Stimulated activated CD8-positive, alpha-beta memory T cell treated with anti-CD3 and anti-CD28 coated beads, Interleukin-12 subunit alpha, Interleukin-12 subunit beta, amount 100 ng/mL, for 1 hour (primary cell): Measurements from ENCODE around the gene SBNO1.
"Not testable (repeated sequence)": the region's sequence is repeated elsewhere in the genome, so short reads cannot be mapped to it uniquely, and the experiment has no call there.

Experiments
- DNase-seq: peaks from one replicate; pipeline ENCODE4 v3.0.0-alpha.2; 2020; ENCODE audit warnings: low read depth

Gene SBNO1

DNA sequence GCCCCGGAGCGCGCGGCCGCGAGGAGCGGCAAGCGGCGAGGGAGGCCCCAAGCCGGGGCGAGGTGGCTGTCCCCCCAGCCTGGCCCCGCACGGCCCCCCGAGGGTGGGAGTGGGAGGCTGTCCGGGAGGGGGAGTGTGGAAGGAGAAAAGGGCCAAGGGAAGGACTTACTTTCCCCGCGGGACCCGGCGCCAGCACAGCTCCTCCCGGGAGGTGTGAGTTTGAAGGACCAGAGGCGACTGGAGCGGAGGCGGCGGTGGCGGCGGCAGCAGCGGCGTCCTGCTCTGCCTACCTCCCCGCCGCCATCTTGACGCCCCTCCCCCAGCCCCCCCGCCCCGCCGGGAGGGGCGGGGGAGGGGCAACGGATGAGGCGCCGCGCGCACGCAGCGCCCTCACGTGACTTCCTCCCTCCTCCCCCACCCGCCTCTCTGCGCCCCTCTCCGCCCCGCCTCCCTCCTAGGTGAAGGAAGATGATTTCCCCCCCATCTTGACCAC lies at the start of gene SBNO1:
SBNO1 (minus strand) TSS at position 316 of the 493 bp plus-strand sequence. CDS start 14,406 bp downstream, outside the sequence.
- DNase-seq: peak; percentile 85

GRCh38 chr12:123410041-123410412 lies 45.4 kb upstream of the SBNO1 start:
- DNase-seq: no peak

- DNase-seq: not testable (repeated sequence)
Observed at GRCh38 chr12:123409284-123410040, 44.8 kb upstream of the SBNO1 start.

DNA sequence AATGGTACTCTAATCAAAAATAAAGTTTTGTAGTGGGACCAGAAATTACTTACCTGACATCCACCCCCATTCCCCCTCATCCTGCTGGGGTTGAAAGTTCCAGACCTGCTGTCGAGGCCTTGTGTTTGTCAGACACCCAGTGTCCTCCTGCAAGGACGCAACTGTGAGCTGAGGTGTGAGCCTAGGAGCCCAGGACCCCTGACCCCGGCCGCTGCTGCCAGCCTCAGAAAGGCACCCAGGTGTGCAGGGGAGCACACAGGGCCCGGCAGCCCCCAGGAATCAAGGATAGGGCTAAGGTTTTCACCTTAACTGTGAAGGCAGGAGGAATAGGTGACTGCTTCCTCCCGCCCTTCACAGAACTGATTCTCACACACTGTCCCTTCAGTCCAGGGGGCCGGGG lies 44.0 kb upstream of the SBNO1 start:
- DNase-seq: not testable (repeated sequence)

GRCh38 chr12:123407934-123408333 lies 43.3 kb upstream of the SBNO1 start:
- not testable (repeated sequence) for DNase-seq

- DNase-seq: not testable (repeated sequence)
Observed at GRCh38 chr12:123407269-123407668, 42.6 kb upstream of the SBNO1 start.

GRCh38 chr12:123404581-123404980 lies 39.9 kb upstream of the SBNO1 start:
- DNase-seq: no peak

GRCh38 chr12:123401753-123402683 lies 37.4 kb upstream of the SBNO1 start:
- no peak for DNase-seq

DNA sequence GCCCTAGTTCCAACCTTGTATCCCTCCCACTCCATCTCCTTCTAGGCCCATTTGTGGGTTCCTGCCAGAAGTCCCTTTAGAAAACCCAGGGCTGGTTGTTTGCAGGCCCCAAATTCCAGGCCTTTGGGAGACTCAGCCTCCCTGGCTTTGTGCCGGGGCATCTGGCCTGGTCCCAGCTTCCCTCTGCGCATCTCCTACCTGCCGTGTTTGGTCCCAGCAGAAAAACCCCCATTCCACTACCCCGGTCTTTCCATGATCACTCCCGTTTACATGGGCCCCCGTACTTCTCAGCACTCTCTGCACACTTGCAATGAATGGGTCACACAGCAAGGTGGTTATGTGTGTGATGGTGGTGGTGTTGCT lies 34.6 kb upstream of the SBNO1 start:
- no peak for DNase-seq

DNA sequence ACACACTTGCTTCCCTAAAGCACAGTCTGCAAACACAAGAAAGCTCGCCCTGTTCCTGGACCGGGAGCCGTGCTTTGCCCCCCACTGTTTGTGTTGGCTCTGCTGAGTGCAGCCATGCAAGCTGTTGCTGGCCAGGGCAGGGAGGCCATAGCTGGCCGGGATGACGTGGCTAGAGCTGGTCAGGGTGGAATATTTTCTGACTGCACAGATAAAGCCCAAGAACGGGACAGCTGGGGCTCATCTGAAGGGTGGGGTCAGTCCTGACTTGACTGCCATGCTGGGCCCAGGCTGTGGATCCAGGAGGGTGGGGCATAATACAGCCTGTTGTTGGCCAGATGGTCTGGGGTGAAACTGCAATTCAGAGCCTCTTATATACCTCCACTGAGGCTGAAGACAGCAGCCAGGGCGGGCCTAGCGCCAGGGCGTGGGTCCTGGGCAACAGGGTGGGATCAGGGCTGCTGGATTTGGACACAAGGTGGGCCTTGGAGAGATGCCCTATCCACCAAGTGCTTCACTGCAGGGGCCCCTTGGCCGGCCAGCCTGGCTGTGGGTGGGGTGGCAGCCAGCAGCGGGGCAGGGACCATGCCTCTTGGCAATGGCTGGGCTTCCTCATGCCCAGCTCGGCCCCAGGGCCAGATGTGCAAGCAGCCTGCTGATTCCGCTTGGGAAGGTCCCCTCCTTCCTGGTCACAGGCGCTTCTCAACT lies 34.1 kb upstream of the SBNO1 start:
- no peak for DNase-seq

DNA sequence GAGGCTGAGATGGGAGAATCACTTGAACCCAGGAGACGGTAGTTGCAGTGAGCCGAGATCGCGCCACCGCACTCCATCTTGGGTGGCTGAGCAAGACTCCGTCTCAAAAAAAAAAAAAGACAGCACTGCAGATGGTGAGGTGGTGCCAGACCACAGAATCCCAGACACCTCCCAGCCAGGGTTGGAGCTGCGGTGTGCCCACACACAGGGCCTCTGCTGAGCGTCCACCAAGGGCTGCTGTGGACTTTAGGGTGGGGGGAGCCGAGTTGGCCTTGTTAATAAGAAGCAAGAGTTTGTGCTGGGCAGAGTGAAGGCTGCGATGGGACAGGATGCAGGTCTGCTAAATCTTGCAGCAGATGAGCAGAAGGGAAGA lies 33.5 kb upstream of the SBNO1 start:
- no peak for DNase-seq

DNA sequence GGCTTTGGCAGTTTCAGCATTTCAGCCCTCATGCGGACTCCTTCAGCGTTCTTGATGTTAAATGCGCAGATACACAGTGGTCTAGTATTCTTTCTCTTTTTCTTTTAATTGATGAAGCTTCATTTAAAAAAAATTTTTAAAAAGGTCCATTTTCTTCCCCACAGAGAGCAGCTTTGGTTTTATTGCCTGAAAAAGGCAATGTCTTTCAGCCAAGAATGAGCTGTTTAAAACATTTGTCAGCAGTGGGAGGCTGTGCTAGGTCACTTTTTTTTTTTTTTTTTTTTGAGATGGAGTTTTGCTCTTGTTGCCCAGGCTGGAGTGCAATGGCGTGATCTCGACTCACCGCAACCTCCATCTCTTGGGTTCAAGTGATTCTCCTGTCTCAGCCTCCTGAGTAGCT lies 32.8 kb upstream of the SBNO1 start:
- no peak for DNase-seq

- no peak for DNase-seq
Observed at GRCh38 chr12:123396954-123397353, 32.3 kb upstream of the SBNO1 start.

GRCh38 chr12:123396543-123396942 lies 31.9 kb upstream of the SBNO1 start:
- DNase-seq: no peak

DNA sequence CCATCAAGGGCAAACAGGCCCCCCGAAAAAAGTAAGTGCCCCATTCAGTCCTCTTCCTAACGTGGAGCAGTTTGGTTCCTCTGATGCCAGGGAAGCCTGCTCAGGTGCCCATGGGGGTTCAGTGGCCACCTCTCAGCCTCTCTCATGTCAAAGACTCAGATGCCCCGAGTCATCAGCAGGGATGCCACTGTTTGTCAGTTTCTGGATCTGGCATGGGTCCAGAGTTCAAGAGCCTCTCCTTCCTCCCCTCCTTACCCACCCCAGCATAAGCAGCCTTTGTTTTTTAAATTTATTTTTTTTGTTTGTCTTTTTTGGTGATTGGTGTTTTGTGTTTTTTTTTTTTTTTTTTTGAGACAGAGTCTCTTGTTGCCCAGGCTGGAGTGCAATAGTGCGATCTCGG lies 30.6 kb upstream of the SBNO1 start:
- DNase-seq: no peak

DNA sequence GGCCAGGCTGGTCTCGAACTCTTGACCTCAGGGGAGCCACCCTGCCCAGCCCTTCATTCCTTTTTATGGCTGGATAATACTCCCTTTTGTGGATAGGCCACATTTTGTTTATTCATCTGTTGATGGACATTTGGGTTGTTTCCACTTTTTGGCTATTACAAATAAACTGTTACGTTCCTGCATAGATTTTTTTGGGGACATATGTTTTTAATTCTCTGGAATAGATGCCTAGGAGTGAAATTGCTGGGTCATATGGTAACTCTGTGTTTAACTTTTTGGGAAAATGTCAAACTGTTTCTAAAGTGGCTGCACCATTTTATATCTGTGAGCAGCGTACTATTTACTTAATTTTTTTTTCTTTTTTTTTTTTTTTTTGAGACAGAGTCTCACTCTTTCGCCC lies 29.1 kb upstream of the SBNO1 start:
- no peak for DNase-seq

DNA sequence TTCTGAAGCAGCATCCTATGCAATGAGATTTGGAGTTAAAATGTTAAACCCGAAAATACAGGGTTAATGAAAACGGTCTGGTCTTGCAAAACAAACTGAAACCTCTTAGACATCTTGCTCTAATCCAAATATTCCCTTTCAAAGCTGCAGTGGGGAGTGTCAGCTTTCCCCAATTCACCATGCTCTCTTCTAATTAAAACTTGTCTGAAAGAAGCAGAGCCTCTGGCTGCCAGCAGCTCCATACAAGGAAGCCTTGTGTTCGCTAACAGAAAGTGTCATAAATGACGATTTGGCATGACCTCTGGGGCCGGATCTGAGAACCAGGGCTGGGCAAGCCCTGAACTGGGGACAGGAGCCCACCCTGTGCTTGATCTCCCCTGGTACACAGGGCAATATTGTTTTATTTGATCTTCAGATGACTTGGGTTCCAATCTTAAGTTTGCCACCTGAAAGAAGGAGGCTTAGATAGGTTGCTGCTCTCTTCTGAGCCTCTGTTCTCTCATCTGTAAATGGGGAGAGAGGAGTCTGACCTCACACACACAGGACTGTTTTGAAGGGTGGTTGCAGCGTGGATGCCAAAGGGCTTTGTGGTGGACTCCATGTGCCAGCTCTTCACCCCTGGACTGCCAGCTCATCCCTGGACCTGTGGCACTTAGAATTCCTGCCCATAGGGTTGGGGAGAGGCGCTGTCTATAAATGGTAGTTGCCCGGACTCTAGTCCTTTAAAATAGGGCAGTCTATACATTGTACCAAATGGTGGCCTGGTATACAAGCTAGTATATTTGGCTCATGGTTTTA lies 27.1 kb upstream of the SBNO1 start:
- DNase-seq: no peak

- DNase-seq: no peak
Observed at GRCh38 chr12:123390498-123391426, 26.1 kb upstream of the SBNO1 start.

GRCh38 chr12:123389560-123390351 lies 25.1 kb upstream of the SBNO1 start:
- DNase-seq: peak; percentile 5
